Mesendoderm (in vitro differentiated cells): Measurements from ENCODE around the gene PHF20. TPM values are rescaled to one million over a fixed set of nuclear protein-coding genes. Genes with fewer than 3 reads are reported as not detected.
"Not testable (repeated sequence)": the region's sequence is repeated elsewhere in the genome, so short reads cannot be mapped to it uniquely, and the experiment has no call there.

ENCODE experiments used
- DNase-seq: peaks from one replicate; pipeline ENCODE4 v3.0.0; 2013
- H2AK5ac ChIP-seq: 2 replicates; pipeline ENCODE4 v1.6.1; 2013; ENCODE audit warnings: low read length, inconsistent platforms
- H2BK120ac ChIP-seq: 2 replicates; pipeline ENCODE4 v1.6.1; 2013; ENCODE audit warnings: low read depth, mild to moderate bottlenecking, low read length, moderate library complexity, mixed read lengths
- H2BK15ac ChIP-seq: replicated peaks from 2 replicates; pipeline ENCODE4 v1.6.1; 2013; ENCODE audit warnings: low read depth, mild to moderate bottlenecking, moderate library complexity
- H2BK5ac ChIP-seq: 2 replicates; pipeline ENCODE4 v1.6.1; 2013; ENCODE audit warnings: low read length, inconsistent platforms
- H3K18ac ChIP-seq: 2 replicates; pipeline ENCODE4 v1.6.1; 2013; ENCODE audit warnings: mild to moderate bottlenecking, low read length, mixed read lengths
- H3K23ac ChIP-seq: one replicate; pipeline ENCODE4 v1.6.1; 2013; ENCODE audit warnings: low read length
- H3K27ac ChIP-seq: 2 replicates; pipeline ENCODE4 v1.5.1; 2013; ENCODE audit warnings: low read depth, mild to moderate bottlenecking, inconsistent platforms, low read length, moderate library complexity
- H3K27me3 ChIP-seq: 2 replicates; pipeline ENCODE4 v1.6.1; 2013; ENCODE audit warnings: low read length, control low read depth, mild to moderate bottlenecking, inconsistent platforms; ENCODE audit not compliant: insufficient read depth, poor library complexity
- H3K36me3 ChIP-seq: 2 replicates; pipeline ENCODE4 v1.6.1; 2013; ENCODE audit warnings: low read length, inconsistent platforms; ENCODE audit not compliant: control insufficient read depth, insufficient read depth
- H3K4ac ChIP-seq: one replicate; pipeline ENCODE4 v1.6.1; 2013; ENCODE audit warnings: low read depth, mild to moderate bottlenecking, low read length, moderate library complexity
- H3K4me1 ChIP-seq: 2 replicates; pipeline ENCODE4 v1.6.1; 2013; ENCODE audit warnings: low read depth, low read length, inconsistent platforms; ENCODE audit not compliant: control insufficient read depth
- H3K4me2 ChIP-seq: 2 replicates; pipeline ENCODE4 v1.6.1; 2013; ENCODE audit warnings: low read length
- H3K4me3 ChIP-seq: 2 replicates; pipeline ENCODE4 v1.5.1; 2013; ENCODE audit warnings: mild to moderate bottlenecking, low read length
- H3K56ac ChIP-seq: one replicate; pipeline ENCODE4 v1.6.1; 2013; ENCODE audit warnings: low read length
- H3K79me1 ChIP-seq: 2 replicates; pipeline ENCODE4 v1.6.1; 2013; ENCODE audit warnings: low read length, inconsistent platforms
- H3K79me2 ChIP-seq: 2 replicates; pipeline ENCODE4 v1.6.1; 2013; ENCODE audit warnings: mild to moderate bottlenecking, low read length; ENCODE audit not compliant: control insufficient read depth, insufficient read depth
- H3K9ac ChIP-seq: 2 replicates; pipeline ENCODE4 v1.6.1; 2013; ENCODE audit warnings: low read length, inconsistent platforms
- H4K5ac ChIP-seq: one replicate; pipeline ENCODE4 v1.6.1; 2013; ENCODE audit warnings: low read length
- H4K8ac ChIP-seq: one replicate; pipeline ENCODE4 v1.6.1; 2013; ENCODE audit warnings: low read depth, mild to moderate bottlenecking, control low read depth, low read length, moderate library complexity
- WGBS: extraction: QIAGEN DNeasy Blood & Tissue Kit; methylation state at CpG from one replicate; pipeline ENCODE4 v1.1.7; 2013; ENCODE audit warnings: low lambda C conversion rate, missing lambda C conversion rate; ENCODE audit not compliant: insufficient coverage; ENCODE audit errors: extremely low coverage; 5-methylcytosine and 5-hydroxymethylcytosine counted together
- small RNA-seq: library from polyadenylated mRNA; stranded (forward); fragments of <200 nt; extraction: miRNeasy Mini kit (QIAGEN cat#:217004); gene quantifications from one replicate; pipeline ENCODE3, GENCODE V24; 2013; ENCODE audit not compliant: insufficient read depth

PHF20 gene

GRCh38 chr20:35994994-35995453 is 223.2 kb downstream of the PHF20 start:
- no peak overlapping the region for H2BK15ac ChIP-seq
- WGBS = no CpG with 5 or more reads among the region's 6 CpGs
- no peaks in the 10 kb centered on the region for H3K27me3 ChIP-seq
- peak; percentile 93 for DNase-seq
- no peak overlapping the region for H3K27ac ChIP-seq
- H3K4me3 ChIP-seq = no peak overlapping the region
- no peak overlapping the region for H3K9ac ChIP-seq
- no peak overlapping the region for H2BK5ac ChIP-seq
- no peaks in the 10 kb centered on the region for H3K79me1 ChIP-seq
- H3K36me3 ChIP-seq = no peaks in the 10 kb centered on the region
- H3K79me2 ChIP-seq = no peaks in the 10 kb centered on the region
- H3K56ac ChIP-seq = no peak overlapping the region
- no peak overlapping the region for H3K23ac ChIP-seq
- H3K4me2 ChIP-seq = no peak overlapping the region
- no peak overlapping the region for H4K8ac ChIP-seq
- no peak overlapping the region for H4K5ac ChIP-seq
- no peak overlapping the region for H3K18ac ChIP-seq
- no peaks in the 10 kb centered on the region for H3K4me1 ChIP-seq
- no peak overlapping the region for H2AK5ac ChIP-seq
- no peak overlapping the region for H2BK120ac ChIP-seq
- no peak overlapping the region for H3K4ac ChIP-seq

GRCh38 chr20:35996492-35996891 is 224.7 kb downstream of the PHF20 start:
- not testable (repeated sequence) for H3K18ac ChIP-seq, DNase-seq, H3K36me3 ChIP-seq, H2BK5ac ChIP-seq, H3K4ac ChIP-seq, H2BK120ac ChIP-seq, H3K9ac ChIP-seq, H3K79me2 ChIP-seq, H2BK15ac ChIP-seq, H3K23ac ChIP-seq, H3K56ac ChIP-seq, H3K4me2 ChIP-seq, H2AK5ac ChIP-seq, H3K27me3 ChIP-seq, H3K79me1 ChIP-seq, H3K27ac ChIP-seq, H4K5ac ChIP-seq, H4K8ac ChIP-seq, H3K4me3 ChIP-seq, H3K4me1 ChIP-seq
- WGBS = no CpG with 5 or more reads among the region's 8 CpGs

Small RNAs within 50 kb of the gene (small RNA-seq; reads per million reads assigned to genes)
- not detected for gene COX7BP2
- gene HIGD1AP16 = not detected
- gene RF00019 = not detected
- gene RF00026 = not detected
- gene RNU4-40P = not detected
- gene RNU6-937P = not detected
